ENCODE data around the gene ZNF385A.

ZNF385A gene

DNA sequence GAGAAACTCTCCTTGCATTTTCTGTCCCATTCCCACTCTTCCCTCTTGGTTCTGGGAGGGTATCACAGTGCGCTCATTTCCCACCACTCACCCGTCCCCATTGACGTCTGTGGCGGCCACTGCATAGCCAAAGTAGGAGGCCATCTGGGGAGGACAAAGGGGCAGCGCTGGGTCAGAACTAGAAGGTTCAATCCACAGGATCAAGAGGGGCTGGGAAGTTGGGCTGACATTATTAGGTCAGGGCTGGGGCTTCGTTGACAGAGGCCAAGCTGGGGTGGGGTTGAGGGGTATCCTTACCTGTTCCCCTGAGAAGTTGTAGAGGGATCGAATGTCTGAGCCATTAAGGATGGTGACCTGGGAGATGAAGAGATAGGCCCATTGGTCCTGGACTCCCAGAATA, 21.0 kb upstream of the ZNF385A start:
- Histone ChIP-seq H3K36me3 (ENCODE audit: insufficient read depth, low read length) (peaks cover 84% of the 10 kb centered on the region), H3K27ac (ENCODE audit: low read length) (no peak overlapping the region), H4K20me1 (ENCODE audit: insufficient read depth, low read length) (no peaks in the 10 kb centered on the region), H3K79me2 (ENCODE audit: insufficient read depth, low read length) (no peaks in the 10 kb centered on the region), H3K4me3 (ENCODE audit: low read depth in 1 of 2, low read length in 2 of 2) (no peak overlapping the region), H2AFZ (ENCODE audit: low read depth, low read length) (no peak overlapping the region), H3K4me1 (ENCODE audit: insufficient read depth, low read length) (no peaks in the 10 kb centered on the region), H3K9me3 (ENCODE audit: insufficient read depth, low read length, severe bottlenecking) (no peaks in the 10 kb centered on the region), H3K27me3 (ENCODE audit: insufficient read depth, low read length, poor library complexity) (no peaks in the 10 kb centered on the region), H3K4me2 (ENCODE audit: insufficient read depth, low read length) (no peak overlapping the region), H3K9ac (ENCODE audit: low read depth, low read length) (no peak overlapping the region)
- no peak for TF ChIP-seq EZH2 (IDR thresholded peaks at IDR 0.05; ENCODE audit: borderline replicate concordance, low read depth, low read length, severe bottlenecking)
- TF ChIP-seq CTCF (IDR thresholded peaks at IDR 0.05; ENCODE audit: borderline replicate concordance, extremely low read depth, low read length, poor library complexity, severe bottlenecking): no peak
- no peak for ATAC-seq (ENCODE audit: insufficient read depth, low read depth)
- DNase-seq: no peak

GRCh38 chr12:54405106-54405505, 20.6 kb upstream of the ZNF385A start:
- DNase-seq (no peak), ATAC-seq (ENCODE audit: insufficient read depth, low read depth) (no peak)
- Histone ChIP-seq H3K27ac (ENCODE audit: low read length) (no peak overlapping the region), H2AFZ (ENCODE audit: low read depth, low read length) (no peak overlapping the region), H3K4me2 (ENCODE audit: insufficient read depth, low read length) (no peak overlapping the region), H3K9me3 (ENCODE audit: insufficient read depth, low read length, severe bottlenecking) (no peaks in the 10 kb centered on the region), H4K20me1 (ENCODE audit: insufficient read depth, low read length) (no peaks in the 10 kb centered on the region), H3K4me3 (ENCODE audit: low read depth in 1 of 2, low read length in 2 of 2) (no peak overlapping the region), H3K27me3 (ENCODE audit: insufficient read depth, low read length, poor library complexity) (no peaks in the 10 kb centered on the region), H3K9ac (ENCODE audit: low read depth, low read length) (no peak overlapping the region), H3K4me1 (ENCODE audit: insufficient read depth, low read length) (no peaks in the 10 kb centered on the region), H3K36me3 (ENCODE audit: insufficient read depth, low read length) (peaks cover 89% of the 10 kb centered on the region), H3K79me2 (ENCODE audit: insufficient read depth, low read length) (no peaks in the 10 kb centered on the region)
- no peak for TF ChIP-seq CTCF (IDR thresholded peaks at IDR 0.05; ENCODE audit: borderline replicate concordance, extremely low read depth, low read length, poor library complexity, severe bottlenecking)
- no peak for TF ChIP-seq EZH2 (IDR thresholded peaks at IDR 0.05; ENCODE audit: borderline replicate concordance, low read depth, low read length, severe bottlenecking)

GRCh38 chr12:54404061-54405004, 19.8 kb upstream of the ZNF385A start:
- Histone ChIP-seq H2AFZ (ENCODE audit: low read depth, low read length) (no peak overlapping the region), H3K9ac (ENCODE audit: low read depth, low read length) (no peak overlapping the region), H3K79me2 (ENCODE audit: insufficient read depth, low read length) (no peaks in the 10 kb centered on the region), H3K4me3 (ENCODE audit: low read depth in 1 of 2, low read length in 2 of 2) (no peak overlapping the region), H3K4me2 (ENCODE audit: insufficient read depth, low read length) (no peak overlapping the region), H3K36me3 (ENCODE audit: insufficient read depth, low read length) (peaks cover 94% of the 10 kb centered on the region), H3K4me1 (ENCODE audit: insufficient read depth, low read length) (no peaks in the 10 kb centered on the region), H3K9me3 (ENCODE audit: insufficient read depth, low read length, severe bottlenecking) (no peaks in the 10 kb centered on the region), H3K27ac (ENCODE audit: low read length) (no peak overlapping the region), H3K27me3 (ENCODE audit: insufficient read depth, low read length, poor library complexity) (no peaks in the 10 kb centered on the region), H4K20me1 (ENCODE audit: insufficient read depth, low read length) (0 out of 2 replicates have a peak, but pooled peaks cover 2% of the 10 kb centered on the region)
- DNase-seq (peak; percentile 70), ATAC-seq (ENCODE audit: insufficient read depth, low read depth) (peak; percentile 76)
- no peak for TF ChIP-seq EZH2 (IDR thresholded peaks at IDR 0.05; ENCODE audit: borderline replicate concordance, low read depth, low read length, severe bottlenecking)
- TF ChIP-seq CTCF (IDR thresholded peaks at IDR 0.05; ENCODE audit: borderline replicate concordance, extremely low read depth, low read length, poor library complexity, severe bottlenecking): peak; percentile 97

Measured in DND-41 (cell line).